Measurements from ENCODE around the gene MLLT3. TPM values are rescaled to one million over a fixed set of nuclear protein-coding genes. Genes with fewer than 3 reads are reported as not detected.

The MLLT3 gene
- total RNA-seq, 4 donors from 2014 or later: 10.8 to 17.5 (median 12.4) TPM

- H3K36me3 ChIP-seq: no peaks in the 10 kb centered on the region
- TF ChIP-seq POLR2A (IDR thresholded peaks at IDR 0.05) (no peak), EP300 (IDR thresholded peaks at IDR 0.05) (no peak), POLR2AphosphoS5 (IDR thresholded peaks at IDR 0.05) (no peak), CTCF (IDR thresholded peaks at IDR 0.05) (no peak)
- H3K9me3 ChIP-seq: no peaks in the 10 kb centered on the region
- no peak overlapping the region for H3K27ac ChIP-seq
- no peak overlapping the region for H3K4me3 ChIP-seq
- H3K4me1 ChIP-seq: peaks cover 24% of the 10 kb centered on the region
- no peaks in the 10 kb centered on the region for H3K27me3 ChIP-seq
- no peak for DNase-seq (ENCODE audit: low spot score in 2 of 2)
- WGBS: 36% methylated on average over 2 of the region's 2 CpGs
Observed at GRCh38 chr9:20512106-20512505, 110.2 kb downstream of the MLLT3 start.

- DNase-seq (ENCODE audit: low spot score in 2 of 2): no peak
- Histone ChIP-seq H3K36me3 (no peaks in the 10 kb centered on the region), H3K27me3 (no peaks in the 10 kb centered on the region), H3K4me3 (no peak overlapping the region), H3K9me3 (no peaks in the 10 kb centered on the region), H3K4me1 (peaks cover 28% of the 10 kb centered on the region), H3K27ac (no peak overlapping the region)
- WGBS: 100% methylated on average over 1 of the region's 1 CpG
- no peak for TF ChIP-seq EP300 (IDR thresholded peaks at IDR 0.05)
- TF ChIP-seq POLR2AphosphoS5 (IDR thresholded peaks at IDR 0.05): no peak
- no peak for TF ChIP-seq POLR2A (IDR thresholded peaks at IDR 0.05)
- no peak for TF ChIP-seq CTCF (IDR thresholded peaks at IDR 0.05)
Observed at GRCh38 chr9:20511686-20512085, 110.6 kb downstream of the MLLT3 start.

GRCh38 chr9:20509466-20509865 lies 112.8 kb downstream of the MLLT3 start:
- Histone ChIP-seq H3K27me3 (no peaks in the 10 kb centered on the region), H3K9me3 (no peaks in the 10 kb centered on the region), H3K36me3 (no peaks in the 10 kb centered on the region), H3K4me3 (no peak overlapping the region), H3K27ac (no peak overlapping the region), H3K4me1 (peaks cover 39% of the 10 kb centered on the region)
- no peak for TF ChIP-seq CTCF (IDR thresholded peaks at IDR 0.05)
- no peak for DNase-seq (ENCODE audit: low spot score in 2 of 2)
- WGBS: 91% methylated on average over 3 of the region's 3 CpGs

GRCh38 chr9:20508242-20508641 lies 114.1 kb downstream of the MLLT3 start:
- TF ChIP-seq POLR2AphosphoS5 (IDR thresholded peaks at IDR 0.05) (no peak), CTCF (IDR thresholded peaks at IDR 0.05) (no peak), EP300 (IDR thresholded peaks at IDR 0.05) (no peak), POLR2A (IDR thresholded peaks at IDR 0.05) (no peak)
- no peak for DNase-seq (ENCODE audit: low spot score in 2 of 2)
- 57% methylated on average over 2 of the region's 2 CpGs for WGBS
- H3K27ac ChIP-seq: no peak overlapping the region
- H3K4me3 ChIP-seq: no peak overlapping the region
- H3K9me3 ChIP-seq: no peaks in the 10 kb centered on the region
- no peaks in the 10 kb centered on the region for H3K36me3 ChIP-seq
- no peaks in the 10 kb centered on the region for H3K27me3 ChIP-seq
- peaks cover 39% of the 10 kb centered on the region for H3K4me1 ChIP-seq

- Histone ChIP-seq H3K27ac (peak overlapping the region; percentile 48), H3K4me1 (peaks cover 35% of the 10 kb centered on the region), H3K27me3 (no peaks in the 10 kb centered on the region), H3K4me3 (no peak overlapping the region), H3K9me3 (no peaks in the 10 kb centered on the region), H3K36me3 (no peaks in the 10 kb centered on the region)
- DNase-seq (ENCODE audit: low spot score in 2 of 2): no peak
- TF ChIP-seq POLR2AphosphoS5 (IDR thresholded peaks at IDR 0.05) (no peak), CTCF (IDR thresholded peaks at IDR 0.05) (no peak), EP300 (IDR thresholded peaks at IDR 0.05) (no peak), POLR2A (IDR thresholded peaks at IDR 0.05) (no peak)
- whole genome bisulfite sequencing: 55% methylated on average over 1 of the region's 1 CpG
Observed at GRCh38 chr9:20507431-20507830, 114.9 kb downstream of the MLLT3 start.

All from suprapubic skin (tissue), 4 donors.